A673 (cell line): ENCODE data around the gene CAD.

ENCODE experiments used
- CTCF ChIP-seq: fragments of 300-800, 200-600 bp; sonication (generic); conservative IDR thresholded peaks from 2 replicates; pipeline ENCODE4 v1.5.1; 2017; ENCODE audit warnings: low read depth, mild to moderate bottlenecking, antibody characterized with exemption, low read length, moderate library complexity, mixed read lengths
- EZH2 ChIP-seq: fragments of 200-600 bp; sonication (generic); IDR thresholded peaks from 2 replicates; pipeline ENCODE4 v1.6.1; 2017; ENCODE audit warnings: borderline replicate concordance, low read depth, mild to moderate bottlenecking, mixed read lengths, antibody characterized with exemption, low read length; ENCODE audit not compliant: poor library complexity, severe bottlenecking

GRCh38 chr2:27245626-27246025 lies 28.5 kb downstream of the CAD start:
- no peak for TF ChIP-seq CTCF
- no peak for TF ChIP-seq EZH2
